PC-9 (cell line): ENCODE results near the gene DLGAP1. TPM values are rescaled to one million over a fixed set of nuclear protein-coding genes. Genes with fewer than 3 reads are reported as not detected.

ENCODE experiments used
- BruUV-seq: library from RNA; stranded (reverse); fragments of 400-500 nt; replicated peaks from 2 replicates; lab custom pipeline; 2021; lab: Mats Ljungman, UMichigan
- CTCF ChIA-PET: fragments of 300-600 bp; sonication (Branson Sonifier 250); formaldehyde crosslinking; loops from one replicate; lab custom pipeline; 2022; ENCODE audit warnings: antibody characterized with exemption; lab: Charles Lee
- POLR2A ChIA-PET: fragments of 300-600 bp; sonication (Branson Sonifier 250); formaldehyde crosslinking; loops from one replicate; lab custom pipeline; 2022; ENCODE audit warnings: antibody characterized with exemption; ENCODE audit not compliant: unreplicated experiment; lab: Charles Lee
- DNase-seq, 2 experiments: peaks; one replicate each; pipeline versions ENCODE4 v3.0.0 to v3.0.0-alpha.2; 2015 to 2022; ENCODE audit warnings: mixed read lengths in 1 of 2
- H2AFZ ChIP-seq: fragments of 200-600 bp; sonication (generic); 2 replicates; pipeline ENCODE4 v1.8.1; 2017; ENCODE audit warnings: antibody characterized with exemption
- H3F3A ChIP-seq: fragments of 200-600 bp; sonication (generic); 2 replicates; pipeline ENCODE4 v1.8.1; 2017; ENCODE audit warnings: antibody characterized with exemption, mild to moderate bottlenecking, low read depth; ENCODE audit not compliant: insufficient read depth
- H3K27ac ChIP-seq: fragments of 200-600 bp; sonication (generic); 2 replicates; pipeline ENCODE4 v1.6.1; 2016; ENCODE audit warnings: mixed run types
- H3K27me3 ChIP-seq: fragments of 200-600 bp; sonication (generic); 2 replicates; pipeline ENCODE4 v1.6.1; 2016; ENCODE audit warnings: low read depth, mixed run types; ENCODE audit not compliant: insufficient read depth
- H3K36me3 ChIP-seq: fragments of 200-600 bp; sonication (generic); 2 replicates; pipeline ENCODE4 v1.6.1; 2016; ENCODE audit warnings: low read depth, mixed run types
- H3K4me1 ChIP-seq: fragments of 200-600 bp; sonication (generic); replicated peaks from 2 replicates; pipeline ENCODE4 v1.6.1; 2016; ENCODE audit warnings: mixed run types; ENCODE audit not compliant: insufficient read depth
- H3K4me2 ChIP-seq: fragments of 200-600 bp; sonication (generic); 2 replicates; pipeline ENCODE4 v1.6.1; 2017; ENCODE audit warnings: mixed run types
- H3K4me3 ChIP-seq: fragments of 200-600 bp; sonication (generic); 2 replicates; pipeline ENCODE4 v1.6.1; 2016; ENCODE audit warnings: mixed run types
- H3K79me2 ChIP-seq: fragments of 200-600 bp; sonication (generic); 2 replicates; pipeline ENCODE4 v1.6.1; 2017; ENCODE audit warnings: low read depth, mixed run types
- H3K9me2 ChIP-seq: fragments of 200-600 bp; sonication (generic); 2 replicates; pipeline ENCODE4 v1.8.1; 2017; ENCODE audit warnings: mild to moderate bottlenecking; ENCODE audit not compliant: insufficient read depth
- H3K9me3 ChIP-seq: fragments of 200-600 bp; sonication (generic); 2 replicates; pipeline ENCODE4 v1.8.1; 2016; ENCODE audit warnings: low read depth; ENCODE audit not compliant: insufficient read depth
- H4K20me1 ChIP-seq: fragments of 200-600 bp; sonication (generic); 2 replicates; pipeline ENCODE4 v1.8.1; 2017; ENCODE audit not compliant: insufficient read depth
- CTCF ChIP-seq: fragments of 200-600 bp; sonication (generic); conservative IDR thresholded peaks from 2 replicates; pipeline ENCODE4 v1.6.1; 2017; ENCODE audit warnings: mixed run types, antibody characterized with exemption, mild to moderate bottlenecking, moderate library complexity
- EZH2 ChIP-seq: fragments of 200-600 bp; sonication (generic); IDR thresholded peaks from 2 replicates; pipeline ENCODE4 v1.8.0; 2017; ENCODE audit warnings: antibody characterized with exemption, low read depth
- intact Hi-C: fragments of 100-400 bp; cut with micrococcal nuclease; formaldehyde crosslinking; loops from one replicate; pipeline ENCODE4 v1.10.0; 2022; ENCODE audit not compliant: unreplicated experiment
- total RNA-seq: library from RNA; stranded (reverse); gene quantifications from 2 replicates; pipeline ENCODE4 v1.2.3, GENCODE V29; 2021

Gene DLGAP1
- total RNA-seq, 1 experiment from 2014 or later = not detected

GRCh38 chr18:4119127-4119648 lies 335.9 kb downstream of the DLGAP1 start:
- intact Hi-C loops = no loop called here
- Histone ChIP-seq H3K36me3 (no peaks in the 10 kb centered on the region), H3F3A (no peaks in the 10 kb centered on the region), H3K4me1 (no peaks in the 10 kb centered on the region), H3K27me3 (peaks cover 17% of the 10 kb centered on the region; the same call in 1 of the 2 replicates), H3K27ac (no peak overlapping the region), H4K20me1 (no peaks in the 10 kb centered on the region), H3K4me2 (no peak overlapping the region), H3K4me3 (no peak overlapping the region), H2AFZ (no peak overlapping the region), H3K79me2 (no peaks in the 10 kb centered on the region), H3K9me3 (no peaks in the 10 kb centered on the region), H3K9me2 (no peaks in the 10 kb centered on the region)
- POLR2A ChIA-PET = no interaction called here
- no peak for DNase-seq
- CTCF ChIA-PET = interaction anchor here (0.6 kb wide), 1 partner anchor 402 kb away, joined by 9 read pairs; no protein-coding TSS in a partner anchor
- BruUV-seq = no TSS peak
- TF ChIP-seq CTCF (no peak), EZH2 (no peak)

GRCh38 chr18:4108016-4108415 lies 347.1 kb downstream of the DLGAP1 start:
- Histone ChIP-seq H3K4me2 (no peak overlapping the region), H3K4me3 (no peak overlapping the region), H2AFZ (no peak overlapping the region), H3K4me1 (no peaks in the 10 kb centered on the region), H3K79me2 (no peaks in the 10 kb centered on the region), H4K20me1 (no peaks in the 10 kb centered on the region), H3K27me3 (no peaks in the 10 kb centered on the region), H3K9me3 (no peaks in the 10 kb centered on the region), H3K36me3 (no peaks in the 10 kb centered on the region), H3K27ac (no peak overlapping the region), H3K9me2 (no peaks in the 10 kb centered on the region), H3F3A (no peaks in the 10 kb centered on the region)
- no TSS peak for BruUV-seq
- CTCF ChIA-PET = no interaction called here
- POLR2A ChIA-PET = no interaction called here
- no peak for DNase-seq
- TF ChIP-seq EZH2 (no peak), CTCF (no peak)
- intact Hi-C loops = no loop called here

GRCh38 chr18:4107049-4107467 lies 348.0 kb downstream of the DLGAP1 start:
- Histone ChIP-seq H3K27ac (no peak overlapping the region), H3K9me3 (no peaks in the 10 kb centered on the region), H4K20me1 (no peaks in the 10 kb centered on the region), H3K79me2 (no peaks in the 10 kb centered on the region), H3K36me3 (no peaks in the 10 kb centered on the region), H3K27me3 (no peaks in the 10 kb centered on the region), H3K4me3 (no peak overlapping the region), H2AFZ (no peak overlapping the region), H3K4me2 (no peak overlapping the region), H3K9me2 (no peaks in the 10 kb centered on the region), H3K4me1 (no peaks in the 10 kb centered on the region), H3F3A (no peaks in the 10 kb centered on the region)
- no peak for TF ChIP-seq EZH2
- no peak for TF ChIP-seq CTCF
- CTCF ChIA-PET = interaction anchor here (0.6 to 1.0 kb wide), 2 partner anchors 14 to 1397 kb away, joined by 3 to 4 read pairs; no protein-coding TSS in a partner anchor
- POLR2A ChIA-PET = no interaction called here
- BruUV-seq = no TSS peak
- intact Hi-C loops = no loop called here
- no peak for DNase-seq
